Measurements from ENCODE around the gene PPM1A.

The PPM1A gene

GRCh38 chr14:60215127-60215444 is 33.9 kb upstream of the PPM1A start:
- ChIA-PET CTCF (no interaction called here), POLR2A (ENCODE audit: low non-redundant PET) (no interaction called here)

GRCh38 chr14:60215520-60216420 is 33.3 kb upstream of the PPM1A start:
- no peak overlapping the region for H3K27ac ChIP-seq
- TF ChIP-seq, protein P1, sequence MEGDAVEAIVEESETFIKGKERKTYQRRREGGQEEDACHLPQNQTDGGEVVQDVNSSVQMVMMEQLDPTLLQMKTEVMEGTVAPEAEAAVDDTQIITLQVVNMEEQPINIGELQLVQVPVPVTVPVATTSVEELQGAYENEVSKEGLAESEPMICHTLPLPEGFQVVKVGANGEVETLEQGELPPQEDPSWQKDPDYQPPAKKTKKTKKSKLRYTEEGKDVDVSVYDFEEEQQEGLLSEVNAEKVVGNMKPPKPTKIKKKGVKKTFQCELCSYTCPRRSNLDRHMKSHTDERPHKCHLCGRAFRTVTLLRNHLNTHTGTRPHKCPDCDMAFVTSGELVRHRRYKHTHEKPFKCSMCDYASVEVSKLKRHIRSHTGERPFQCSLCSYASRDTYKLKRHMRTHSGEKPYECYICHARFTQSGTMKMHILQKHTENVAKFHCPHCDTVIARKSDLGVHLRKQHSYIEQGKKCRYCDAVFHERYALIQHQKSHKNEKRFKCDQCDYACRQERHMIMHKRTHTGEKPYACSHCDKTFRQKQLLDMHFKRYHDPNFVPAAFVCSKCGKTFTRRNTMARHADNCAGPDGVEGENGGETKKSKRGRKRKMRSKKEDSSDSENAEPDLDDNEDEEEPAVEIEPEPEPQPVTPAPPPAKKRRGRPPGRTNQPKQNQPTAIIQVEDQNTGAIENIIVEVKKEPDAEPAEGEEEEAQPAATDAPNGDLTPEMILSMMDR (conservative IDR thresholded peaks at IDR 0.05; ENCODE audit: low read depth): no peak
- ChIA-PET CTCF (no interaction called here), POLR2A (ENCODE audit: low non-redundant PET) (no interaction called here)
- no peak for DNase-seq (ENCODE audit: low spot score)

More at GRCh38 chr14:60215127-60215444, 33.9 kb upstream of the PPM1A start:
- H3K27ac ChIP-seq: no peak overlapping the region
- DNase-seq (ENCODE audit: low spot score): no peak
- TF ChIP-seq, protein P1 (conservative IDR thresholded peaks at IDR 0.05; ENCODE audit: low read depth): no peak

DNA sequence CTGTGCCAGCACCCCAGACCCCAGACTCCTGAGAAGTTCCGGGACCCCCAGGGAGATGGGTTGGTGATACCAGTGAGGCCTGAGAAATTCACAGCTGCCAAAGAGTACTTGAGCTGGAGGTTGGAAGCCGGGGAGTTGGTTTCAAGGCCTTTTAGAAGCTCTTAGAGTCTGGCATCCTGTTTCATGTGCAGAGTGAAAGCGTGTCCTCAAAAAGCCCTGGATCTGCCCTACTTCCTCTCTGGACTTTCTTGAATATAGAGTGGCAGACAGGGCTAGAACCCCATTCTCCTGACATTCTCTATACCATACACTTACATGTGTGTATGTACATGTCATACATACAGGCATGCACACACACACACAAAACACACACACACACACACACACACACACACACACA is 31.3 kb upstream of the PPM1A start:
- TF ChIP-seq, protein P1 (conservative IDR thresholded peaks at IDR 0.05; ENCODE audit: low read depth): no peak
- ChIA-PET CTCF (no interaction called here), POLR2A (ENCODE audit: low non-redundant PET) (no interaction called here)
- no peak overlapping the region for H3K27ac ChIP-seq
- no peak for DNase-seq (ENCODE audit: low spot score)

GRCh38 chr14:60220084-60220483 is 28.9 kb upstream of the PPM1A start:
- POLR2A ChIA-PET (ENCODE audit: low non-redundant PET): no interaction called here
- CTCF ChIA-PET: no interaction called here
- no peak overlapping the region for H3K27ac ChIP-seq
- DNase-seq (ENCODE audit: low spot score): no peak
- TF ChIP-seq, protein P1 (conservative IDR thresholded peaks at IDR 0.05; ENCODE audit: low read depth): no peak

GRCh38 chr14:60220917-60221316 is 28.1 kb upstream of the PPM1A start:
- ChIA-PET POLR2A (ENCODE audit: low non-redundant PET) (no interaction called here), CTCF (interaction anchor here (0.6 kb wide), 1 partner anchor 36 kb away, joined by 3 read pairs; no protein-coding TSS in a partner anchor)
- TF ChIP-seq, protein P1 (conservative IDR thresholded peaks at IDR 0.05; ENCODE audit: low read depth): no peak
- DNase-seq (ENCODE audit: low spot score): no peak
- H3K27ac ChIP-seq: no peak overlapping the region

- TF ChIP-seq, protein P1 (conservative IDR thresholded peaks at IDR 0.05; ENCODE audit: low read depth): no peak
- CTCF ChIA-PET: interaction anchor here (0.6 kb wide), 1 partner anchor 37 kb away, joined by 3 read pairs; no protein-coding TSS in a partner anchor
- no peak for DNase-seq (ENCODE audit: low spot score)
- no peak overlapping the region for H3K27ac ChIP-seq
- POLR2A ChIA-PET (ENCODE audit: low non-redundant PET): no interaction called here
These were observed 27.6 kb upstream of the PPM1A start for GRCh38 chr14:60221457-60221856.
